ENCODE data around the gene KRTAP23-1.

KRTAP23-1 gene

DNA sequence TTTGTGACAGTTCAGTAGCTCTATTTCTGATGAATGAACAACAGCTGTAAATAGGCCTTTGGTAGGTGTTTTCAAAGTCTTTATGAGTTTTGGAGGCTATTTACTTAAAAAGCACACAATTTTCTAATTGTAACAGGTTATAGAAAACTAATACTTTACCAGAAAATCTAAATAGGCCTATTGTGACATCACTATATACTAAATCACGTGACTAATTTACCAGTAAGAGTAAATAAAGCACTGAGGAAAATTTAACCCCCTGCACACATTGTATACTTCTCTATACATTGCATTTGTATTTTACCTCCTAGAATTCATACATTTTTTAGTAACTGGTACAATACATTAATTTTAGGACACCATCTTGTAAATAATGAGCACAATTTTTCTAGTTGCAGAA, 43.3 kb downstream of the KRTAP23-1 start:
- DNase-seq = no peak
